ENCODE measurements around the gene PCDHA6. TPM values are rescaled to one million over a fixed set of nuclear protein-coding genes. Genes with fewer than 3 reads are reported as not detected.
"Not testable (repeated sequence)": the region's sequence is repeated elsewhere in the genome, so short reads cannot be mapped to it uniquely, and the experiment has no call there.

PCDHA6 gene
- polyA plus RNA-seq: 0.85 TPM
- long read RNA-seq, donor 1: 0 reads
- long read RNA-seq, donor 2, full-length matches to known transcripts: 1 of 1 reads
- long read RNA-seq, donor 2, partial matches to known transcripts: 0 of 1 reads
- long read RNA-seq, donor 2, other reads (novel, unspliced or antisense): 0 of 1 reads
- long read RNA-seq, donor 3: 0 reads
- long read RNA-seq, donor 4: 0 reads
- long read RNA-seq, donor 5: 0 reads
- long read RNA-seq, donor 6, partial matches to known transcripts: 0 of 1 reads
- long read RNA-seq, donor 6, other reads (novel, unspliced or antisense): 0 of 1 reads
- long read RNA-seq, donor 7: 0 reads
- long read RNA-seq, donor 8: 0 reads
- long read RNA-seq, donor 9: 0 reads
- long read RNA-seq, donor 10: 0 reads
- long read RNA-seq, donor 11: 0 reads

DNA sequence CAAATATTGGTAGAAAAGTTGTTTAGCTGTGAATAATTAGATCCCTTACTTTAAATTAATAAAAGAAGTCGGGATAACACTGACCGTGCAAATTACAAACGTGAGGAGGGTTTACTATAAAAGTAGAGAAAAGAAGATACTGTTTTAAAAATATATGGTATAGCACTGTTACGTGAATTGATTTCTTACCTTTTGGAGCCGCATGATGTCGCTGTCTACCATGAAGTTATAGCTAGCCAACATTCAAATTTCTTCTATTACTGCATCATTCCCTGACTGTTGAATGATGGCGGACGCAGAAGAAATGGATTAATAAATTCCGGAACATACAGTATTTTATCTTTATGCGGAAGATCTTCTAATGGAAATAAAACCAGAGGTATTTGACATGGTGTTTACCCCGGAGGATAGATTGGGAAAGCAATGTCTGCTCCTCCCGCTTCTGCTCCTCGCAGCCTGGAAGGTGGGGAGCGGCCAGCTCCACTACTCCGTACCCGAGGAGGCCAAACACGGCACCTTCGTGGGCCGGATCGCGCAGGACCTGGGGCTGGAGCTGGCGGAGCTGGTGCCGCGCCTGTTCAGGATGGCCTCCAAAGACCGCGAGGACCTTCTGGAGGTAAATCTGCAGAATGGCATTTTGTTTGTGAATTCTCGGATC, at the start of gene PCDHA6:
PCDHA6 (plus strand) TSS at position 257 of the 658 bp plus-strand sequence; CDS start at position 389, 132 bp downstream.
- Histone ChIP-seq H3K4me3 (ENCODE audit: low read length) (no peak within 1 kb of the TSS), H3K4me1 (ENCODE audit: control insufficient read depth, insufficient read depth, low read length) (no peaks in the 10 kb centered on the region), H3K27me3 (ENCODE audit: control insufficient read depth, insufficient read depth, low read length) (peaks cover 3% of the 10 kb centered on the region), H3K9me3 (ENCODE audit: control insufficient read depth, low read depth, low read length) (peaks cover 36% of the 10 kb centered on the region), H3K36me3 (ENCODE audit: control insufficient read depth, insufficient read depth, low read length) (no peaks in the 10 kb centered on the region), H3K27ac (ENCODE audit: low read length) (no peak within 1 kb of the TSS)
- 10% methylated on average over 3 of the region's 27 CpGs for WGBS (ENCODE audit: insufficient coverage, low lambda C conversion rate)
- no peak for DNase-seq

- Histone ChIP-seq H3K4me3 (ENCODE audit: low read length) (no peak overlapping the region), H3K36me3 (ENCODE audit: control insufficient read depth, insufficient read depth, low read length) (no peaks in the 10 kb centered on the region), H3K9me3 (ENCODE audit: control insufficient read depth, low read depth, low read length) (peaks cover 15% of the 10 kb centered on the region), H3K27me3 (ENCODE audit: control insufficient read depth, insufficient read depth, low read length) (no peaks in the 10 kb centered on the region), H3K4me1 (ENCODE audit: control insufficient read depth, insufficient read depth, low read length) (no peaks in the 10 kb centered on the region), H3K27ac (ENCODE audit: low read length) (no peak overlapping the region)
- no CpG with 5 or more reads among the region's 1 CpG for WGBS (ENCODE audit: insufficient coverage, low lambda C conversion rate)
- DNase-seq: no peak
Observed at GRCh38 chr5:140780512-140780911, 47.2 kb upstream of the PCDHA6 start.

DNA sequence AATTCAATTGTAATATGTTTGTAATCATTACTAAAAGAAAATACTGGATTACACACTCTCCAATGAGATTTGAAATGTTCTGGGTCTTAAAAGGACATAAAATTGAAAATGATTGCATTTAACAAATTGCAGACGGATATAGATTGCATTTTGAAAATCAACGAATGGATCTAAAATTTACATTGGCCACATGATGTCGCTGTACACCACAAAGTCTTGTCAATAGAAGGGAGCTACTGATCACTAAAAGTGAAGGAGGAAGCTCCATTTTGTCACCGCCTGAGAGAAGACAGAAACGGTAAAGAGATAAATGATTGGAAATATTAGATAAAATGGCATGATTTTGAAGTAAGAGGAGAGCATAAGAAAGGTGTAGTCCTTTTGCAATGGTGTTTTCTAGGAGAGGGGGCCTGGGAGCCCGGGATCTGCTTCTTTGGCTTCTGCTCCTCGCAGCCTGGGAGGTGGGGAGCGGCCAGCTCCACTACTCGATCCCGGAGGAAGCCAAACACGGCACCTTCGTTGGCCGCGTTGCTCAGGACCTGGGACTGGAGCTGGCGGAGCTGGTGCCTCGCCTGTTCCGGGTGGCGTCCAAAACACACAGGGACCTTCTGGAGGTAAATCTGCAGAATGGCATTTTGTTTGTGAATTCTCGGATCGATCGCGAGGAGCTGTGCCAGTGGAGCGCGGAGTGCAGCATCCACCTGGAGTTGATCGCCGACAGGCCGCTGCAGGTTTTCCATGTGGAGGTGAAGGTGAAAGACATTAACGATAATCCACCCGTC, 41.7 kb upstream of the PCDHA6 start, which contains the start of gene PCDHA1:
PCDHA1 (plus strand) TSS at position 236 of the 782 bp plus-strand sequence.
- 13% methylated on average over 3 of the region's 29 CpGs for WGBS (ENCODE audit: insufficient coverage, low lambda C conversion rate)
- Histone ChIP-seq H3K27ac (ENCODE audit: low read length) (no peak within 1 kb of the TSS), H3K9me3 (ENCODE audit: control insufficient read depth, low read depth, low read length) (peaks cover 27% of the 10 kb centered on the region), H3K36me3 (ENCODE audit: control insufficient read depth, insufficient read depth, low read length) (no peaks in the 10 kb centered on the region), H3K27me3 (ENCODE audit: control insufficient read depth, insufficient read depth, low read length) (peaks cover 15% of the 10 kb centered on the region), H3K4me1 (ENCODE audit: control insufficient read depth, insufficient read depth, low read length) (no peaks in the 10 kb centered on the region), H3K4me3 (ENCODE audit: low read length) (no peak within 1 kb of the TSS)
- no peak for DNase-seq

- Histone ChIP-seq H3K27me3 (ENCODE audit: control insufficient read depth, insufficient read depth, low read length) (peaks cover 15% of the 10 kb centered on the region), H3K9me3 (ENCODE audit: control insufficient read depth, low read depth, low read length) (peaks cover 27% of the 10 kb centered on the region)
- not testable (repeated sequence) for H3K4me1 ChIP-seq (ENCODE audit: control insufficient read depth, insufficient read depth, low read length); H3K36me3 ChIP-seq (ENCODE audit: control insufficient read depth, insufficient read depth, low read length); DNase-seq; H3K27ac ChIP-seq (ENCODE audit: low read length); H3K4me3 ChIP-seq (ENCODE audit: low read length)
- WGBS (ENCODE audit: insufficient coverage, low lambda C conversion rate): no CpG with 5 or more reads among the region's 44 CpGs
Observed at GRCh38 chr5:140787422-140787821, 40.3 kb upstream of the PCDHA6 start.

- H3K4me1 ChIP-seq (ENCODE audit: control insufficient read depth, insufficient read depth, low read length); H3K27ac ChIP-seq (ENCODE audit: low read length); DNase-seq; H3K4me3 ChIP-seq (ENCODE audit: low read length); H3K36me3 ChIP-seq (ENCODE audit: control insufficient read depth, insufficient read depth, low read length): not testable (repeated sequence)
- peaks cover 27% of the 10 kb centered on the region for H3K9me3 ChIP-seq (ENCODE audit: control insufficient read depth, low read depth, low read length)
- no CpG with 5 or more reads among the region's 70 CpGs for WGBS (ENCODE audit: insufficient coverage, low lambda C conversion rate)
- H3K27me3 ChIP-seq (ENCODE audit: control insufficient read depth, insufficient read depth, low read length): peaks cover 15% of the 10 kb centered on the region
Observed at GRCh38 chr5:140787849-140788504, 39.8 kb upstream of the PCDHA6 start.

GRCh38 chr5:140791089-140791488, 36.7 kb upstream of the PCDHA6 start:
- no peaks in the 10 kb centered on the region for H3K4me1 ChIP-seq (ENCODE audit: control insufficient read depth, insufficient read depth, low read length)
- DNase-seq: no peak
- no peak overlapping the region for H3K4me3 ChIP-seq (ENCODE audit: low read length)
- H3K9me3 ChIP-seq (ENCODE audit: control insufficient read depth, low read depth, low read length): peaks cover 32% of the 10 kb centered on the region
- no peaks in the 10 kb centered on the region for H3K36me3 ChIP-seq (ENCODE audit: control insufficient read depth, insufficient read depth, low read length)
- H3K27me3 ChIP-seq (ENCODE audit: control insufficient read depth, insufficient read depth, low read length): peaks cover 15% of the 10 kb centered on the region
- WGBS (ENCODE audit: insufficient coverage, low lambda C conversion rate): 41% methylated on average over 2 of the region's 2 CpGs
- H3K27ac ChIP-seq (ENCODE audit: low read length): no peak overlapping the region

- 20% methylated on average over 2 of the region's 27 CpGs for WGBS (ENCODE audit: insufficient coverage, low lambda C conversion rate)
- Histone ChIP-seq H3K9me3 (ENCODE audit: control insufficient read depth, low read depth, low read length) (peaks cover 21% of the 10 kb centered on the region), H3K4me3 (ENCODE audit: low read length) (no peak within 1 kb of the TSS)
Observed at GRCh38 chr5:140794595-140795258, 33.0 kb upstream of the PCDHA6 start, which contains the start of gene PCDHA2. Gene PCDHA2 (plus strand): TSS chr5:140794852.

GRCh38 chr5:140795259-140795641, 32.5 kb upstream of the PCDHA6 start:
- Histone ChIP-seq H3K27me3 (ENCODE audit: control insufficient read depth, insufficient read depth, low read length) (no peaks in the 10 kb centered on the region), H3K4me3 (ENCODE audit: low read length) (no peak overlapping the region), H3K4me1 (ENCODE audit: control insufficient read depth, insufficient read depth, low read length) (no peaks in the 10 kb centered on the region), H3K27ac (ENCODE audit: low read length) (no peak overlapping the region), H3K36me3 (ENCODE audit: control insufficient read depth, insufficient read depth, low read length) (no peaks in the 10 kb centered on the region), H3K9me3 (ENCODE audit: control insufficient read depth, low read depth, low read length) (peaks cover 21% of the 10 kb centered on the region)
- DNase-seq: no peak
- 93% methylated on average over 2 of the region's 15 CpGs for WGBS (ENCODE audit: insufficient coverage, low lambda C conversion rate)

More at GRCh38 chr5:140794595-140795258, 33.0 kb upstream of the PCDHA6 start, which contains the start of gene PCDHA2:
- no peaks in the 10 kb centered on the region for H3K27me3 ChIP-seq (ENCODE audit: control insufficient read depth, insufficient read depth, low read length)
- no peak within 1 kb of the TSS for H3K27ac ChIP-seq (ENCODE audit: low read length)
- no peaks in the 10 kb centered on the region for H3K4me1 ChIP-seq (ENCODE audit: control insufficient read depth, insufficient read depth, low read length)
- DNase-seq: no peak
- H3K36me3 ChIP-seq (ENCODE audit: control insufficient read depth, insufficient read depth, low read length): no peaks in the 10 kb centered on the region

GRCh38 chr5:140796072-140796717, 31.6 kb upstream of the PCDHA6 start:
- 43% methylated on average over 6 of the region's 72 CpGs for WGBS (ENCODE audit: insufficient coverage, low lambda C conversion rate)
- H3K4me3 ChIP-seq (ENCODE audit: low read length); DNase-seq; H3K27ac ChIP-seq (ENCODE audit: low read length); H3K4me1 ChIP-seq (ENCODE audit: control insufficient read depth, insufficient read depth, low read length); H3K36me3 ChIP-seq (ENCODE audit: control insufficient read depth, insufficient read depth, low read length); H3K27me3 ChIP-seq (ENCODE audit: control insufficient read depth, insufficient read depth, low read length): not testable (repeated sequence)
- H3K9me3 ChIP-seq (ENCODE audit: control insufficient read depth, low read depth, low read length): peaks cover 24% of the 10 kb centered on the region

All from large intestine (tissue), 12 donors.